Measurements from ENCODE around the gene AQP2.

AQP2 gene, protein sequence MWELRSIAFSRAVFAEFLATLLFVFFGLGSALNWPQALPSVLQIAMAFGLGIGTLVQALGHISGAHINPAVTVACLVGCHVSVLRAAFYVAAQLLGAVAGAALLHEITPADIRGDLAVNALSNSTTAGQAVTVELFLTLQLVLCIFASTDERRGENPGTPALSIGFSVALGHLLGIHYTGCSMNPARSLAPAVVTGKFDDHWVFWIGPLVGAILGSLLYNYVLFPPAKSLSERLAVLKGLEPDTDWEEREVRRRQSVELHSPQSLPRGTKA

DNA sequence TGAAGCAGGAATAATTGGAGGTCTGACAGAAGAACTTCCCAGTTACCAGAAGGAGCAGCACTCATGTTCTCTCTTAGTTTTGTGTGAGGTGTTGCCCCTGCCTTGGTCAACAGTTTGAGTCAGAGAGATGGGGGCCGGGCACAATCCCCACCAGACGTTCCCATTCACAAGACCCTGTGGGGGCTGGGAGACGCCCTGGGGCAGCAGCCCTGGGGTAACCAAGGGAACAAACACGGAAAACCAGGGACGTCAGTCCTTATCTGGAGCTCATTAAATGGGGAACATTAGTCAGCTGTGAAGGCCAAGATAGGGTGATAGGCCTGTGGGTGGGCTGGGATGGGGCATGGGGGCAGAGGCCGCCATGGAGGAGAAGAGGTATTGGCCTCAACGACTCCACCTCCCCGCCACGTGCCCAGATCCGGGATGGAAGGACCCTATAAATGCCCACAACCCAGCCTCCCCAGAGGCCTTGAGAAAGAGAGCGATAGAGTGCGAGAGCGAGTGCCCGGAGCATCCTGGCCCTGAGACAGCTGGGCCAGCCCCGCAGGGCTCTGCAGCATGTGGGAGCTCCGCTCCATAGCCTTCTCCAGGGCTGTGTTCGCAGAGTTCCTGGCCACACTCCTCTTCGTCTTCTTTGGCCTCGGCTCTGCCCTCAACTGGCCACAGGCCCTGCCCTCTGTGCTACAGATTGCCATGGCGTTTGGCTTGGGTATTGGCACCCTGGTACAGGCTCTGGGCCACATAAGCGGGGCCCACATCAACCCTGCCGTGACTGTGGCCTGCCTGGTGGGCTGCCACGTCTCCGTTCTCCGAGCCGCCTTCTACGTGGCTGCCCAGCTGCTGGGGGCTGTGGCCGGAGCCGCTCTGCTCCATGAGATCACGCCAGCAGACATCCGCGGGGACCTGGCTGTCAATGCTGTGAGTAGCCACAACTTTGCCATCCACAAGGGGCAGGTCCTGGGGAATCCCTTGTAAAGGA lies at the start of gene AQP2:
Gene AQP2 (plus strand): TSS at position 465 of the 979 bp plus-strand sequence. CDS start 94 bp downstream, at position 559.
- DNase-seq: no peak

DNA sequence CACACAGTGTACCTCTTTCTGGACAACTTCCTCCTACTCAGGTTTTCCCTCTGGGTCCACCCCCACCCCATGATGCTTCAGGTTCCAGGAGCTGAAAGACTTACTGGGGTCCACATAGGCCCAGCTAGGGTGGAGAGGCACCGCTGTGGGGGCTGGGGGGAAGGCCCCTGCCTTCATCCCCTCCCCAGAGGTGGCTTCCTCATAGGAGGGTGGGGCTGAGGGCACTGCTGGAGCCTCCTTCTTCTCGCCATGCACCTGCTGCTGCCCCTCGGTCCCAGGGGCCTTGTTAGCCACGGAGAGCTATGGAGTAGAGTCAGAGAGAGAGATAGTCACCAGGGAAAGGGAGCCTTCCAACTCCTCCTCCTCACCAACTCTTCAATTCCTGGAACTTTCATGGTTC lies 49.5 kb upstream of the AQP2 start:
- no peak for DNase-seq

- DNase-seq: no peak
These were observed 48.6 kb upstream of the AQP2 start for GRCh38 chr12:49901986-49902385.

GRCh38 chr12:49902399-49903350 lies 47.9 kb upstream of the AQP2 start:
- no peak for DNase-seq

- no peak for DNase-seq
These were observed 47.2 kb upstream of the AQP2 start for GRCh38 chr12:49903351-49903699.

DNA sequence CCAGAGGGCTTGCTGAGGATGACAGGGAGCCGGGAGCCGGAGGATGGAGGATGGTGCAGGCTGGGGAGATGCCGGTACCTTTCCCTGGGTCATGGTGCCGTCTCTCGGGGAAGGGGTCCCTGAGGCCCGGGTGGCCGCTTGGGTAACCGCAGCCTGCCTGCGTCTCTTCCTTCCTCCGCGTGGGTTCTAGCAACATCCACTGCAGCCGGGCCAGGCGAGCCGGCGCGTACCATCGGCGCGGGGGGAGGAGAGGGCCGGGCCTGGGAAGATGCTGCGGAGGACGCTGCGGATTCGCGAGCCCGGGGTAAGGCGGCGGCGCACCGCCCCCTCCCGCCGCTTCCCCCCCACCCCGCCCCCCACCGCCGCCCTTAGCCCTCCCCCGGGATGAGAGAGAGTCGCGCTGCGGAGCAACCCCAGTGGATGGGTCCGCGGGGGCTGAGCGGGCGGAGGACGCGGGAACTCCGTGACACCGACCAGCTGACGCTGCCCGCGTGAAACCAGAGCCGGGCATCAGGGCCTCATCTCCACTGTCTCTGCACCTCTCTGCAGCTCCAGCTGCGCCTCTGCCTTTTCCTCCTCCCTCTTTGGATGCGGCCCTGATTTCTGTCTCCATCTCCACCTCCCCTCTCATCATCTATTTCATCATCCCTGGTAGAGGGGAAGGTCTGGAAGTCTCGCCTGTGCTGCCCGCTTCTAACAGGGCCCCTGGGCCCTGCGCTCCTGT lies 46.7 kb upstream of the AQP2 start, which contains the start of gene FAIM2:
Gene FAIM2 (minus strand): TSS at position 201 of the 724 bp plus-strand sequence. CDS start 108 bp downstream, at position 93.
- no peak for DNase-seq

DNA sequence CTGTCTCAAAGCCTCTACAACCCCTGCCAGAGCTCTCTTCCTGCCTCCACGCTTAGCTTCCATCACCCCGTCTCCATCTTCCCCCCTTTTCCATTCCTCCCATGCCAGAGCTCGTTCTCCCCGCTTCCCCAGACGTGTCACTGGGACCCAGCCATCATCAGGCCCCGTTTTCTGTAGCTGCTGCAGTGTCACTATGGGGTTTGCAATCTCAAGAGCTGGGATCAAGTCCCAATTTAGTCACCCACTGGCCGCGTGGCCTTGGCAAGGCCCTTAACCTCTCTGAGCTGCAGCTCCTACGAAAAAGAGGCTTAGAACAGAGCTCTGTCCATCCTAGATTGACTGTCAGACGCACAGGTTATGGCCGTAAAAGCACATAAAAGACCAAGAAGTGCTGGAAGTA lies 45.9 kb upstream of the AQP2 start:
- DNase-seq: no peak

DNA sequence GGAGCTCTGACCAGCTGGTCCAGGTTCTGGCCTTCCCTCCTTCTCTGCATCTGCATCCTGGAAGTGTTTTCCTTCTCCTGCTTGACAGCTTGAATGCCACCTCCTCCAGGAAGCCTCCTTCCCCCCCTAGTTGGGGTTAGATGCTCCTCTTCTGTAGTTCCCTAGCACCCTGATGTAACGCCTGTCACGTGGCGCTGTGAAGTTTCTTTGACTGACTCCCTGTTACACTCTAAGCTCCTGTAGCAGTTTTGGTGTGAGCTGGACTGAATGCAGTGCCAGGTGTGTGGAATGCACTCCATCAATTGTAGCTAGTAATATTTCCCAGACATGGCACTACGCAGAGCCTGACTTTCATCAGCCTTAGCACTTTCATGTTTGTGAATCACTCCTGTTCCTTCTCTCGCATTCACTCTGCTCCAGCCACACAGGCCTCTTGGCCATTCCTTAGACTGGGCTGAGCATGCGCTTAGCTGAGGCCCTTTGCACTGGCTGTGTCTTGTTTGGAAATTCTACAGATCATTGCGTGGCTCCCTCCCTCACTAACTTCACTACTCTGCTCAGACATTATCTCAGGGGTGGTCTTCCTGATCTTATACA lies 44.7 kb upstream of the AQP2 start:
- no peak for DNase-seq

DNA sequence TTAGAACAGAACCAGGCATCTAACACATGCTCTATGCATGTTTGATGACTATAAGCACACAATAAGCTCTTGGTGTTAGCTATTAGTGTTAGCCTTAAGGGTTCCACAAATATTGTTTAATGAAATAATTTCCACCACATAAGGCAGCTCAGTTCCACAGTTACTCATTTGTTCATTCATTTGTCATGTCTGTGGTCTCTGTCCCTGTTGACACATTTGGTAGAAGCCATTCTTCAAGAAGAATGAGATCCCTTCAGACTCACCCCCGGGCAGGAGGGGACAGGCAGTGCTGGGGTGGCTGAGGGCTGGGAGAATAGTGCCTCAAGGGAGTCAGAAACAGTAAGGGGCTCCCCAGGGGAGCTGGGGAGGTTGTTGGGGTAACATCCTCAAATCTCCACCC lies 43.2 kb upstream of the AQP2 start:
- DNase-seq: no peak

DNA sequence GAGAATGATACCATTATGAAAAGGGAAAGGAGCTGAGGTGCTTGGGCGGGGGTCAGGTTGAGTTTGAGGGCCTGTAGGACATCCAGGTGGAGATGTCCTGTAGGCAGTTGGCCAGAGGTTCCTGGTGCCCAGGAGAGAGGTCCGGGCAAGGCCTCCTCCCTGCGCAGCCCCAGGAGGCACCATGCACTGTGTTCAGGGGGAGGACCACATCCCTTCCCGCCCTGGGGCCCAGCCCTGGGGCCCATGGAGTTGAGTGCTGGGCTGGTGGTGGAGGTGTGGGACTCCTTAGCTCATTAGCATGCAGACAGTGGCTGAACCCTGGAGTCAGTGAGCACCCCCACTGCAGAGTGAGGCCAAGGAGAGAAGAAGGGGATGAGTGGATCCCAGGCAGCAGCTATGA lies 41.2 kb upstream of the AQP2 start:
- DNase-seq: no peak

- DNase-seq: no peak
These were observed 40.7 kb upstream of the AQP2 start for GRCh38 chr12:49909826-49910225.

DNA sequence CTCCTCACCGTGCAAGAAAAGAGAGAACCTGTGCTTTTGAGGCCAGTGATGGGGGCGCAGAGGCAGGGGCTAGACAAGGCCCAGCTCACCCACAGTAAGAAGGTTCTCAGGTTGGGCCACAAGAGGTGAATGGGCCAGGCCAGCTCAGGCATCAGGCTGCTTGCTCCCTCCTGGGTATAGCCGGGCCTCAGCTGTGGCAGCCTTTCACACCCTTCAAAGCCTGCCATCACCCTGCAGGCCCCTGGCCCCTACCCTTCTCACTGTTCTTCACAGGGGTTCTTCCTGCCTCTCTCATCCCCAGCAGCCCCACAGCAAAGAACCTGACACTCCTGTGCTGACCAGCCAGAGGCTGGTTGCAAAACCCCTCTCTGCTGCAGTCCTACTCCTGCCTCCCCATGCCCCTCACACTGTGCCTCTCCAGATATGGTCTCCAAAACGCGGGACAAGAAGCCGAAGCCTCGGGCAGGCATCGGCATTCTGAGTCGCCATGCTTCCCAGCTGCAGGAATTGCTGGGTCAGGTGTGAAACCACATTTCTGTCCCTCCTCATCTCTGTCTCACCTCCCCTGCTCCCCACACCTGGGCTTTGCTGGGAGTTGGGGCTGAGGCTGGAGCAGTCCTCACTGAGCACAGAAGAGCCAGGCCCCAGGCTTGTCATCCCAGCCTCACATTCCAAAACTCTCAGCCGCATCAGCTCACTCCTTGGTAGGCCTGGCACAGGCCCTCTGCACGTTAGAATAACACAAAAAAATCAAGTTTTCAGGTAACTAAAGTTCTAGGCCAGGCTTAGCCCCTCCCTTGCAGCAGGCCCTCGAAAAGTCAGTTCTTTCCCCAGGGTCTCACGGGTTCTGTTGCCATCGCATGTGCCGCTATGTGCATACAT lies 40.0 kb upstream of the AQP2 start:
- no peak for DNase-seq

DNA sequence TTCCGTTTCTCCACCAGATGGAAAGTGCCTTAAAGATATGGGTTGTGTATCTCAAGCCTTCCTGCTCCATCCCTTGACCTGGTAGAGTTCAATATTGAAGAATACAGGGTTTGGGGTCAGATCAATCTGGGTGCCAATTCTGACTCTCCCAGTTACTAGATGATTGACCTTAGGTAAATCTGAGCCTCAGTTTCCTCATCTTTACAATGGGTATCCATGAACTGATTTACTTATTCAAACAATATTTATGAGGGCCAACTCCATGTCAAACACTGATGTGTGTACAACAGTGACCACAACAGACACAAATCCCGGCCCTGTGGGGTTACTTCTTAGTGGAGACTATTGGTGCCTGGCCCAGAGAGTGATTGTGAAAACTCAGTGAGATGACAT lies 39.3 kb upstream of the AQP2 start:
- DNase-seq: no peak

GRCh38 chr12:49912345-49913255 lies 37.9 kb upstream of the AQP2 start:
- DNase-seq: no peak

DNA sequence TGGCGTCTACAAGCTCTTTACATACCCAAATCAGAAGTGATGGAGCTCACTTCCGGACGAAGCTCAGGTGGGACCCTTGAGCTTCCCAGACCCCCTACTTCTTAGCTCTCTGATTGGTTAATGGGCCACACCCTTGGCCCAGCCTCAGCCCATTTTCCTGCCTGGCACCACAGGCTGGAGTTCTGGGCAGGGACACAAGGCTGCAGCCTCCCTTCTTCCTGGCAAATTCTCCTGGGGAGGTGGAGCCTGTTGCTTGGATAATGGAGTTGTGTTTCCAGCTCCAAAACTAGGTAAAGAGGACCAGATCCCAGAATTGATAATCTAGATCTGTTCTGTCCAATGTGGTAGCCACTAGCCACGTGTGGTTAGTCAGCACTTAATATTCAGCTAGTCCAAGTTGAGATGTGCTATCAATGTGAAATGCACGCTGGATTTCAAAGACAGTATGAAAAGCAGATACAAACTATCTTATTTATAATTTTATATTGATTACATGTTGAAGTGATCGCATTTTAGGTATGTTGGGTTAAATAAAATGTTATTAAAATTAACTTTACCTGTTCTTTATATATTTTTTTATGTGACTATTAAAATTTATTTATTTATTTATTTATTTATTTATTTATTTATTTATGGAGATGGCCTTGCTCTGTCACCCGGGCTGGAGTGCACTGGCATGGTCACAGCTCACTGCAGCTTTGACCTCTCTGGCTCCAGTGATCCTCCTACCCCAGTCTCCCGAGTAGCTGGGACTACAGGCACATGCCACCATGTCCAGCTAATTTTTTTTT lies 34.2 kb upstream of the AQP2 start:
- no peak for DNase-seq

DNA sequence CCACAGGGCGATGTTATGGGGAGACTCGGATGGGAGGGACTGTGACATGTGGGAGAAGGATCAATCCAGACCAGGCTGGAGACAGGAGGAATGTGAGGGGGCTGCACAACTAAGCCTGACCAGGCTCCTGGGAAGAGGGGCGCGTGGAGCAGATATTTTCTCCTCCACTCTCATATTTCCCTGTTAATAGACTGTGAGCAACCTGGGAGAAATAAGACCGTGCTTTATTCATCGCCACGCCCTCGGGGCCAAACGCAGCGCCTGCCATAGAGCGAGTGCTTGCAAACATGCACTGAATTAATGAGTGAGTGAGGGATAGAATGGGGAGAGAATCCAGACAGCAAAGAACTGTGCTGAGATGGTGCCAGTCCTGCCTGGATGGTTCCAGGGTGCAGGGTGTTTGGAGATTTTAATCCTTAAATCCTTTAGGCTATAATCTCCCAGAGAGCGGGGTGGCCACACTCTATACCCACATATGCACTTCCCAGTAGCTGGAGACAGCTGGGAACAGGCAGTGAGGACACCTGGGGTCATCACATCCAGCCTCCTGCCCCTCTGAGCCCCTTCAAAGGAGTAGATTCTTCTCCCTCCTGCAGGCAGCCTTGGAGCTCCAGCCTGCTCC lies 33.3 kb upstream of the AQP2 start:
- no peak for DNase-seq

DNA sequence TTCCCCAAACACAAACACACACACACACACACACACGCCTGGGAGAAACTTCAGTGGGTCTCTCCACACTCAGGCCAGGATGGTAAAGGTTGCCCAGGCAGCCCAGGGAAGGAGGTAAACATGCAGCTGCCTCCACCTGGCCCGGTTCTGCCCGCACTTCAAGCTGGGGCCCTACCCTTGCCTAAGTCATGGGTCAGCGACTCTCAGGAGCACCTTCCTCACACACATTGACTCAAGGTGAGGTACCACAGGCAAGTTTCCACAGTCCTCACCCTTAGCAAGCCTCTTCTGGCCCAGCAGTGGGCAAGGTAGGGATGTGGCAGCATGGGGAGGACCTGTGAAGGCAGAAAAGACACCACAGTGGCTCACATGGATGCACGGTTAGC lies 32.8 kb upstream of the AQP2 start:
- no peak for DNase-seq

DNA sequence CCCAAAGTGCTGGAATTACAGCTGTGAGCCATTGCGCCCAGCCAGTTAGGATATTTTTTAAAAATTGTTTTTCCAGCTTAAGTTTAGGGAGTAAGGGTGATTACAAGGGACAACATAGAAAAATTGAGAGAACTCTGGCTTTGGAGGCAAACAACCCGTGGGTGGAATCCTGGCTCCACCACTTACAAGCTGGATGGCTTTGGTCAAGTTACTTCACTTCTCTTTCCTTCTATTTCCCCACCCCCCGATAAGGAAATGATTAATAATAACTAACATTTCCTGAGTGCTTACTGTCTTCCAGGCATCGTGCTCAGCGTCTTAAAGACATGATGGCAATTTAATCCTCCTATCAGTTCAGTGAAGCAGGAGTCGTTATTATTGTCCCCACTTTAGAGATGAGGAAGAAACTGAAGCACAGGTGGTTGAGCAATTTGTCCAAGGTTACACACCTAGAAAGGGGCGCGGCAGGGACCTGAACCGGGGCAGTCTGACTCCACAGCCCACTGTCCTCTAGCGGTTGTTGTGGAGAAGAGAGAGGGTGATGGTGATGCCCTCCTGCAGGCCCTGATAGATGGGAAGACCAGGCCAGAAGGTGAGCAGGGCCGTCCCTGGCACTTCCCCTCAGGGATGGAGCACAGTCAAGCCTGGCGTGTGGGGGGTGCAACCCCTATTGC lies 30.2 kb upstream of the AQP2 start:
- DNase-seq: no peak
